Esophagus muscularis mucosa (tissue), 4 donors: ENCODE data around the gene TNS1. TPM values are rescaled to one million over a fixed set of nuclear protein-coding genes. Genes with fewer than 3 reads are reported as not detected.

Experiments used
- DNase-seq: peaks from one replicate; pipeline ENCODE4 v3.0.0-alpha.2; 2017; ENCODE audit errors: extremely low spot score
- H3K27ac ChIP-seq, 4 donors: fragments of 200-600 bp; sonication (generic); replicated peaks in 1 of 4; 1 replicate in 3 of 4; 2 replicates in 1 of 4; pipeline ENCODE4 v1.5.1; 2016 to 2019; ENCODE audit warnings: mild to moderate bottlenecking in 1 of 4
- H3K27me3 ChIP-seq, 4 donors: fragments of 200-600 bp; sonication (generic); one replicate each; pipeline versions ENCODE4 v1.5.1 to v1.6.0; 2016 to 2019
- H3K36me3 ChIP-seq, 4 donors: fragments of 200-600 bp; sonication (generic); one replicate each; pipeline ENCODE4 v1.5.1; 2016 to 2019
- H3K4me1 ChIP-seq, 4 donors: fragments of 200-600 bp; sonication (generic); one replicate each; pipeline ENCODE4 v1.5.1; 2016 to 2019
- H3K4me3 ChIP-seq, 4 donors: fragments of 200-600 bp; sonication (generic); 1 replicate in 2 of 4; 2 replicates in 2 of 4; pipeline ENCODE4 v1.5.1; 2016 to 2019; ENCODE audit warnings: mild to moderate bottlenecking in 4 of 4, moderate library complexity in 1 of 4
- H3K9me3 ChIP-seq, 4 donors: fragments of 200-600 bp; sonication (generic); 1 replicate in 3 of 4; 2 replicates in 1 of 4; pipeline ENCODE4 v1.5.1; 2016 to 2019
- EP300 ChIP-seq: sonication (generic); formaldehyde crosslinking; IDR thresholded peaks from one replicate; pipeline ENCODE4 v1.6.1; 2017; ENCODE audit warnings: antibody characterized with exemption
- POLR2A ChIP-seq: fragments of 450-650 bp; IDR thresholded peaks from one replicate; pipeline ENCODE4 v1.6.1; 2017; ENCODE audit warnings: antibody characterized with exemption, moderate library complexity, mild to moderate bottlenecking, low read depth
- POLR2AphosphoS5 ChIP-seq, 2 donors: sonication (generic); formaldehyde crosslinking; IDR thresholded peaks; one replicate each; pipeline ENCODE4 v1.6.1; 2017; ENCODE audit warnings: antibody characterized with exemption in 2 of 2
- WGBS: methylation state at CpG from one replicate; pipeline ENCODE4 v1.1.5; 2018; 5-methylcytosine and 5-hydroxymethylcytosine counted together
- intact Hi-C: fragments of 100-400 bp; cut with DNase I; formaldehyde crosslinking; loops from one replicate; pipeline ENCODE4 v1.15.1; 2023
- total RNA-seq, 4 donors: library from RNA; depleted of rRNA; stranded (reverse); fragments of >200 nt; gene quantifications; one replicate each; pipeline versions ENCODE4 v1.1.0 to v1.2.1, GENCODE V29; 2016
- TF ChIP-seq, protein P1 (sequence below), 3 experiments: fragments of 200-600 bp in 2 of 3; fragments of 450-650 bp in 1 of 3; sonication (generic) in 2 of 3; IDR thresholded peaks; one replicate each; pipeline ENCODE4 v1.5.1; 2017 to 2019; ENCODE audit warnings: antibody characterized with exemption in 3 of 3, mild to moderate bottlenecking in 2 of 3, moderate library complexity in 1 of 3

Gene TNS1
- total RNA-seq, 4 donors from 2014 or later, result 1,001 to 2,170 (median 1,411) TPM

DNA sequence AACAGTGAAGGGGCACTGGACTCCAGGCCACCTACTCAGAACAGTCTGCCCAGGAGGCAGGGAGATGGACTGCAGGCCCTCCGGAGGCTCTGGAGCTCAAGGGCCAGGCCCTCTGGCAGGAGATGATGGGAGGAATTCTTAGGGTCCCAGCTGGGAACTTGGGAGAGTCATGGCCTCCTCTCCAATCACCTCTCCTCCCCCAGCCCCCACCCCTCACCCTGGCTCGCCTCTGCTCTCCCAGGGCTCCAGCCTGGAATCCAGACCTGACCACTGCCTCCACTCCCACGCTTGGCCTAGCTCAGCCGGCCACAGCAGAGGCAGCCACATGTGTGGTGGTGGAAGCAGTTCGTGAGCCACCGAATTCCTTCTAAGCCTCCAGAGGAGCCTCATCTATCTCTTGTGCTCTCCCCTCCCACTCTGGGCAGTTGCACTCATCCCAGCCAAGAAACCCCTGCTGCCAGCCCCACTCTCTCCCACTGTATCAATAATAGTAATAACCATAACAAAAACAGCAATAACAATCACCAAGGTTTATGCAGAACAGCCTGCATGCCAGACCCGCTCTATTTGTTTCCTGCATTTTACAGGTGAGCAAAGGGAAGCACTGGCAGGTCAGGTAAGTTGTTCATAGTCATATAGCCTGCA is 67.4 kb downstream of the TNS1 start:
- peaks cover 97 to 100% (median 98%) of the 10 kb centered on the region in 4 donors for H3K4me1 ChIP-seq
- peak overlapping the region; percentile 89 to 98 (median 97) for H3K27ac ChIP-seq
- WGBS, result 45% methylated on average over 3 of the region's 7 CpGs
- peaks cover 0 to 11% (median 3%) of the 10 kb centered on the region in 4 donors for H3K36me3 ChIP-seq
- H3K27me3 ChIP-seq, result no peaks in the 10 kb centered on the region
- no peak for DNase-seq
- TF ChIP-seq, protein P1, sequence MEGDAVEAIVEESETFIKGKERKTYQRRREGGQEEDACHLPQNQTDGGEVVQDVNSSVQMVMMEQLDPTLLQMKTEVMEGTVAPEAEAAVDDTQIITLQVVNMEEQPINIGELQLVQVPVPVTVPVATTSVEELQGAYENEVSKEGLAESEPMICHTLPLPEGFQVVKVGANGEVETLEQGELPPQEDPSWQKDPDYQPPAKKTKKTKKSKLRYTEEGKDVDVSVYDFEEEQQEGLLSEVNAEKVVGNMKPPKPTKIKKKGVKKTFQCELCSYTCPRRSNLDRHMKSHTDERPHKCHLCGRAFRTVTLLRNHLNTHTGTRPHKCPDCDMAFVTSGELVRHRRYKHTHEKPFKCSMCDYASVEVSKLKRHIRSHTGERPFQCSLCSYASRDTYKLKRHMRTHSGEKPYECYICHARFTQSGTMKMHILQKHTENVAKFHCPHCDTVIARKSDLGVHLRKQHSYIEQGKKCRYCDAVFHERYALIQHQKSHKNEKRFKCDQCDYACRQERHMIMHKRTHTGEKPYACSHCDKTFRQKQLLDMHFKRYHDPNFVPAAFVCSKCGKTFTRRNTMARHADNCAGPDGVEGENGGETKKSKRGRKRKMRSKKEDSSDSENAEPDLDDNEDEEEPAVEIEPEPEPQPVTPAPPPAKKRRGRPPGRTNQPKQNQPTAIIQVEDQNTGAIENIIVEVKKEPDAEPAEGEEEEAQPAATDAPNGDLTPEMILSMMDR (IDR thresholded peaks at IDR 0.05), result no peak
- TF ChIP-seq EP300 (no peak), POLR2AphosphoS5 (IDR thresholded peaks at IDR 0.05) (no peak), POLR2A (no peak)
- no peaks in the 10 kb centered on the region for H3K9me3 ChIP-seq
- intact Hi-C loops, result no loop called here
- peak overlapping the region; percentile 61 to 89 (median 76) for H3K4me3 ChIP-seq

DNA sequence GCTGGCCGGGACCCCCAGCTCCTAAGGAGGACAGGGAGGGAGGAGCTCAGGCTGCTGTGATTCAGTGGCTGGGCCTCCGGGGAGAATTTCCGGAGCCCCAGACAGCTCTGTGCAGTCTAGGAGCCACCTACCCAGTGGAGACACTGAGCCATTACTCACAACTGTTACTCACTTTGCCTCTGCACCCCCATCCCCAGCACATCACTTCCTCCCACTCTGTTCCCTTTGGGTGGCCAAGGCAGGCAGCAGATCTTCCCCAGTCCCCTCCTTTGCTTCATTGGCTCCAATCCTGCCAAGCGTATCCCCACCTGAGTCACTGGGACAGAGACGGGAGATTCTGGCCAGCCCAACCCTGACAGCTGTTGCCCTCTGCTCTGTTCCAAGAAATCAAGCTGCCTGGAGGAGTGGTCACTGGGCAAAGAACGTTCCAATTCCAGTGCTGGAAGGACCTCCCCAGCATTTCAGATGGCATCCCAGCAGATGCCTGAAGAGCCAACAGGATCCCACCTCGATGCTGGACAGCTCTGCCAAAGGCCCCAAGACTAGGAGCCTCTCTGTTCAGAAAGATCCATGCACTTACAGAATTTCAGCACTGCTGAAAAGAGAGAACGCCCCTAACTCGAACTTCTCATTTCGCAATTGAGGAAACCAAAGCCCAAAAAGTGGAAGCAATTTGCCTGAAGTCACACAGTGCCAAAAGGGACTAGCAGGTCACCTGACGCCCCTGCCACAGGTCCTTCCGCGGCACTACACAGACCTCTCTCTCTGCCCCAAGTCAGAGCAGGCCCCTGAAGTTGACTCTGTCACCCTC is 68.3 kb downstream of the TNS1 start:
- Histone ChIP-seq H3K27ac (peak overlapping the region; percentile 89 to 98 (median 97)), H3K27me3 (no peaks in the 10 kb centered on the region), H3K9me3 (no peaks in the 10 kb centered on the region), H3K4me1 (peaks cover 100% of the 10 kb centered on the region in 4 donors), H3K36me3 (peaks cover 0 to 11% (median 3%) of the 10 kb centered on the region in 4 donors), H3K4me3 (peak overlapping the region; percentile 61 to 89 (median 76))
- intact Hi-C loops, result no loop called here
- WGBS, result 3% methylated on average over 13 of the region's 13 CpGs
- peak in 1 of 2 donors; percentile 62 for TF ChIP-seq POLR2AphosphoS5 (IDR thresholded peaks at IDR 0.05)
- TF ChIP-seq, protein P1 (IDR thresholded peaks at IDR 0.05), result peak in 1 of 3 experiments; percentile 4
- TF ChIP-seq EP300, result no peak
- TF ChIP-seq POLR2A, result no peak
- DNase-seq, result no peak

DNA sequence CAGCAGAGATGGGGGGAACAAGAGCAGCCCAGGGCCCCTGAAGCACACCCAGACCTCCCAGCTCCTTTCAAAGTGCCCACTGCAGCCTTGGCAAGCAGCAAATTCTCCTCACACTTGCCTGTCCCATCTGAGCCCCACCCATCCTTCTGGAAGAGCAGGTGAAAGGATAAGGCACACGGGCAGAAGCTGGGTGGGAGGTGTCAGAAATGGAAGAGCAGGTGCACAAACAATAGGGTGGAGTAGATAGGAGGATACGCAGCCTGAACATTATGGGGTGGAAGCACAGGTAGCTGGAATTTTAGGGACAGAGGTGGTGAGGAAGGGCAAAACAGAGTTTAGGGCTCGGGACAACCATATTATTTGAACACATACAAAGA is 69.2 kb downstream of the TNS1 start:
- Histone ChIP-seq H3K36me3 (peaks cover 0 to 11% (median 3%) of the 10 kb centered on the region in 4 donors), H3K27ac (peak overlapping the region; percentile 89 to 98 (median 97)), H3K27me3 (no peaks in the 10 kb centered on the region), H3K9me3 (no peaks in the 10 kb centered on the region), H3K4me3 (peak overlapping the region; percentile 61 to 89 (median 76)), H3K4me1 (peaks cover 100% of the 10 kb centered on the region in 4 donors)
- TF ChIP-seq POLR2A (no peak), POLR2AphosphoS5 (IDR thresholded peaks at IDR 0.05) (no peak)
- TF ChIP-seq, protein P1 (IDR thresholded peaks at IDR 0.05), result no peak
- no peak for DNase-seq
- WGBS, result 52% methylated on average over 3 of the region's 3 CpGs
- intact Hi-C loops, result no loop called here

DNA sequence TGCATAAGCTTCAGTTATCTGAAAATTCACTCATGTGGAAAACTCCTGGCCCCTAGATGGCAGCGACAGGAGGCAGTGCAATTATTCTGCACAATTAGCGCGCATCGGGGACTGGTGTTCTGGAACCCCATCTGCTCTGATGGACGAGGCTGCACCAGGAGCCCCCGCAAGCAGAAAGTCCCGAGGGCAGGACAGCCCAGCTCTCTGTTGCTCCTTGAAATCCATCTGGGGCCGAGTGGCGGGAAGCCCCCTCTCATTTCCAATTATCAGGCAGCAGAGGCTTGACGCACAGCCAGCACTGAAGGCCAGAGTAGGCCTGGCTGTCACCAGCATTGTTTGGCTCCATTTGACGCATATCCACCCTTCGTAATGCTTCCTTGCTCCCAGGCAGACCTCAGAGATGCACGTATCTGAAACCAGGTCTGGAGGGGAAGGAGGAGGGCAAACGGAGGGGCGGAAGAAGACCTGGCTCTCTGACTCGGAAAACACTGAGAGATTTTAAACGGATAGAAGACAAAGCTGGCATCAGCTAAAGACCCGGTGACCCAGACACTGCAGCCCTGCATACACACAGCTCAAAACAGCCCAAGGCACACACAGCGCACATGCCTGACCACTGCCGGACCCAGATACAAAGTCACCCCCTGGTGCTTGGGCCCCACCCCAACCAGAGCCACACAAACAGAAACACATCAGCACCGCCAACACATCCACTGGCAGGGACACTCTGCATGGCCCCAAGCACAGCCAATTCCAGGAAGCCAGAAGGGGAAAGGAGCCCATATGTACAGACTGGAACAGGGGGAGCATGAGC is 69.8 kb downstream of the TNS1 start:
- Histone ChIP-seq H3K9me3 (no peaks in the 10 kb centered on the region), H3K36me3 (peaks cover 0 to 11% (median 3%) of the 10 kb centered on the region in 4 donors), H3K4me3 (peak overlapping the region; percentile 61 to 89 (median 76)), H3K27ac (peak overlapping the region; percentile 89 to 98 (median 97)), H3K4me1 (peaks cover 100% of the 10 kb centered on the region in 4 donors), H3K27me3 (no peaks in the 10 kb centered on the region)
- WGBS, result 21% methylated on average over 12 of the region's 21 CpGs
- no peak for DNase-seq
- TF ChIP-seq, protein P1 (IDR thresholded peaks at IDR 0.05), result peak in 1 of 3 experiments; percentile 5
- TF ChIP-seq POLR2AphosphoS5 (IDR thresholded peaks at IDR 0.05), result peak in 1 of 2 donors; percentile 55
- peak; percentile 62 for TF ChIP-seq EP300
- no peak for TF ChIP-seq POLR2A
- intact Hi-C loops, result no loop called here
